ENCODE measurements around the gene HACD4.
"Not testable (repeated sequence)": the region's sequence is repeated elsewhere in the genome, so short reads cannot be mapped to it uniquely, and the experiment has no call there.

HACD4 gene

DNA sequence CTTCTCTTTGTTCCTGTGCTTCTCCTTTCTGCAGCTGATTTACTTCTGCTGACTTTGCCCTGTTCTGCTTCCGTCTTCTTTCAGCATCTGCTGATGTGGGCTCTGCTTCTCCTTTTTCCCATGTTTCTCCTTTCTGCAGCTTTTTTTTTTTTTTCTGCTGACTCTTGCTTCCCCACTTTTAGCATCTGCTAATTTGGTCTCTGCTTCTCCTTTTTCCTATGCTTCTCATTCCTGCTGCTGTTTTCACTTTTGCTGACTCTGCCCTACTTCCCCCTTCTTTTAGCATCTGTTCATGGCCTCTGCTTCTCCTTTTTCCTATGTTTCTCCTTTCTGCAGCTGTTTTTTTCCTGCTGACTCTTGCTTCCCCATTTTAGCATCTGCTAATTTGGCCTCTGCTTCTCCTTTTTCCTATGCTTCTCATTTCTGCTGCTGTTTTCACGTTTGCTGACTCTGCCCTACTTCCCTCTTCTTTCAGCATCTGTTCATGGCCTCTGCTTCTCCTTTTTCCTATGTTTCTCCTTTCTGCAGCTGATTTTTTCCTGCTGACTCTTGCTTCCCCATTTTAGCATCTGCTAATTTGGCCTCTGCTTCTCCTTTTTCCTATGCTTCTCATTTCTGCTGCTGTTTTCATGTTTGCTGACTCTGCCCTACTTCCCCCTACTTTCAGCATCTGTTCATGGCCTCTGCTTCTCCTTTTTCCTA is 58.0 kb downstream of the HACD4 start:
- not testable (repeated sequence) for DNase-seq (ENCODE audit: low spot score)

DNA sequence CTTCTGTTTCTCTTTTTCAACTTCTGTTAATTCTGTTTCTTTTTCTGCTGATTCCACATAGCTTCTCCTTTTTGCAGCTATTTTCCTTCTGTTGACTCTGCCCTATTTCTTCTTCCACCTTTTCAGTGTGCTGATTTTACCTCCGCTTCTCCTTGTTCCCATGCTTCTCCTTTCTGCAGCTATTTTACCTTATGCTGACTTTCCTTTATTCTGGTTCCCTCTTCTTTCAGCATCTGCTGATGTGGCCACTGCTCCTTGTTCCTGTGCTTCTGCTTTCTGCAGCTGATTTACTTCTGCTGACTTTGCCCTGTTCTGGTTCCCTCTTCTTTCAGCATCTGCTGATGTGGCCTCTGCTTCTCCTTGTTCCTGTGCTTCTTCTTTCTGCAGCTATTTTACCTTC is 58.8 kb downstream of the HACD4 start:
- DNase-seq (ENCODE audit: low spot score), result no peak

DNA sequence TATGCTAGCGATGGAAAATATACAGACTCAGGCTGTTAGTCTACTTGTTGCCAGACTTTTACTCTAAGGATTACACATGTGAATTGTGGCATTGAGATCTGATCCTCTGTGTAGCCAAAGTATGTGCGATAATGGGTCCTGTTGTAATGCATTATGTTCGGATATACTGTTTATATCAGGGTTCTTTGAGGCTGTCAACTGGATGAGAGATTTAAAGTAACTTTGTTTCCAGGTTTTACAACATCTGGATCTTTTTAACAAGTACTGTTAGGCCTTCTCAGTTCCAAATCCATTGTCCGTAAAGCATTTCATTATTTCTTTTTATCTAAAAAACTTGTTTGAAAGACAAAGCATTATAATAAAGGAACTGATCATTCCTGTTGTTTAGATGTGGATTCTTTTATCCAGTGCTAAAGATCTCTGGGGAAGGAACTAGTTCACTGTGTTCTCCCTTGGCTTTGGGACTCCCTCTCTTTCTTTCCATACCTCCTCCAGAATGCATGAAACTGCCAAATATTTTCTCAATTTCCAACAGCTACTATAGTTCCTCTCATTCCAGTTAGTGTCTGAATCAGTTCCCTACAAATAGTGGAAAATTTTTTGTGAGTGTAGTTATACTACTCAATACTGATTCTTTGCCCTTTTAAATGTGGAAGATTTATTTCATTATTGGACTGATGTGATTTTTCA is 68.8 kb downstream of the HACD4 start:
- DNase-seq (ENCODE audit: low spot score), result no peak

DNA sequence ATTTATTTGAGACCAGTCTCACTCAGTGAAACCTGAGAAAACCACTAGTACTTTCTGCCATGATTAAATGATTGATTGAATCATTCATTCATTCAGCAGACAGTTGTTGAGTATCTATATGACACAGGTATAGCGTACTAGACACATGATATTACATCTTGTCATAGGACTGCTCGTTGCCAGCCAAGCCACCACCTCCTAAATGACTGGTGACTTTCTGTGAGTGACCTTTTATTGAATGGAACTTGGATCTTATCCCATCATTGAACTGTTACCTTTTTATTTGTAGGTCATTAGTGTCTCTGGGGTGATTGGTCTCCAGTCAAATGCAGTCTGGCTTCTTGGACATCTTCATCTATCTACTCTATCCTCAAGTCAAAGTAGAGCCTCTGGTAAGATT is 80.7 kb downstream of the HACD4 start:
- DNase-seq (ENCODE audit: low spot score), result no peak

Data from Ammon's horn (tissue), 1 donor.